Mammary epithelial cell (primary cell): ENCODE data around the gene AIG1.

Experiments used
- CTCF ChIP-seq, 2 donors: IDR thresholded peaks in 1 of 2; conservative IDR thresholded peaks in 1 of 2; 2 replicates each; pipeline ENCODE4 v1.5.1; 2011 to 2012; ENCODE audit warnings: inconsistent platforms in 2 of 2, low read length in 2 of 2, mild to moderate bottlenecking in 2 of 2, control low read depth in 1 of 2, low read depth in 1 of 2; ENCODE audit not compliant: insufficient read depth in 1 of 2; ENCODE audit errors: extremely low read depth in 1 of 2
- EZH2 ChIP-seq: IDR thresholded peaks from 2 replicates; pipeline ENCODE4 v1.6.1; 2012; ENCODE audit warnings: low read length, inconsistent platforms, borderline replicate concordance

- TF ChIP-seq CTCF (conservative IDR thresholded peaks at IDR 0.05 in 1 of 2, IDR thresholded peaks at IDR 0.05 in 1 of 2; ENCODE audit: extremely low read depth in 1 of 2, insufficient read depth in 1 of 2, low read depth in 1 of 2, low read length in 2 of 2) (no peak), EZH2 (no peak)
Measured at GRCh38 chr6:143112837-143113236, 52.1 kb downstream of the AIG1 start.
